ENCODE results near the gene CTNNA2. TPM values are rescaled to one million over a fixed set of nuclear protein-coding genes. Genes with fewer than 3 reads are reported as not detected.

The CTNNA2 gene
- polyA plus RNA-seq, 1 of the 3 experiments (the other 2 are of a cell fraction), result 0.30 TPM

GRCh38 chr2:80506563-80506962, 993.7 kb downstream of the CTNNA2 start:
- Histone ChIP-seq H3K9ac (no peak overlapping the region), H2AFZ (ENCODE audit: low read depth) (no peak overlapping the region), H3K27me3 (ENCODE audit: insufficient read depth) (no peaks in the 10 kb centered on the region), H3K4me3 (ENCODE audit: low read depth in 2 of 2, low read length in 1 of 2) (no peak overlapping the region), H3K4me1 (ENCODE audit: control insufficient read depth in 1 of 2, insufficient read depth in 2 of 2, low read depth in 1 of 2, low read length in 1 of 2) (no peaks in the 10 kb centered on the region), H3K9me3 (no peaks in the 10 kb centered on the region), H3K4me2 (no peak overlapping the region), H3K79me2 (ENCODE audit: insufficient read depth) (no peaks in the 10 kb centered on the region), H4K20me1 (ENCODE audit: insufficient read depth) (no peaks in the 10 kb centered on the region), H3K9me2 (no peaks in the 10 kb centered on the region), H3K36me3 (replicated peaks in 1 of 2; ENCODE audit: control insufficient read depth in 1 of 2, insufficient read depth in 2 of 2, low read length in 1 of 2) (no peaks in the 10 kb centered on the region), H3F3A (replicated peaks; ENCODE audit: insufficient read depth) (no peaks in the 10 kb centered on the region), H3K27ac (ENCODE audit: low read depth in 2 of 2, low read length in 1 of 2) (no peak overlapping the region)
- TF ChIP-seq FOXM1 (IDR thresholded peaks at IDR 0.05; ENCODE audit: low read depth) (no peak), JUND (IDR thresholded peaks at IDR 0.05) (no peak), GATA2 (CRISPR knock-in tag; IDR thresholded peaks at IDR 0.05) (no peak), PBX3 (IDR thresholded peaks at IDR 0.05) (no peak), USF1 (IDR thresholded peaks at IDR 0.05; ENCODE audit: borderline replicate concordance, low read depth) (no peak), EP300 (IDR thresholded peaks at IDR 0.05; ENCODE audit: borderline replicate concordance in 1 of 2, low read depth in 1 of 2, low read length in 1 of 2) (no peak), RCOR1 (IDR thresholded peaks at IDR 0.05; ENCODE audit: low read length) (no peak), SMC3 (IDR thresholded peaks at IDR 0.05; ENCODE audit: low read depth, low read length) (no peak), NRF1 (IDR thresholded peaks at IDR 0.05; ENCODE audit: low read depth, low read length) (no peak), TAF1 (IDR thresholded peaks at IDR 0.05; ENCODE audit: borderline replicate concordance, low read depth, low read length) (no peak), NFIC (IDR thresholded peaks at IDR 0.05; ENCODE audit: borderline replicate concordance) (no peak), EZH2phosphoT487 (IDR thresholded peaks at IDR 0.05; ENCODE audit: borderline replicate concordance, low read depth) (no peak), CHD2 (IDR thresholded peaks at IDR 0.05; ENCODE audit: low read length, partially characterized antibody) (no peak), MXI1 (IDR thresholded peaks at IDR 0.05; ENCODE audit: low read depth, low read length) (no peak), RXRA (IDR thresholded peaks at IDR 0.05; ENCODE audit: borderline replicate concordance, low read depth) (no peak), YY1 (IDR thresholded peaks at IDR 0.05; ENCODE audit: low read depth) (no peak)
- TF ChIP-seq, protein P1, sequence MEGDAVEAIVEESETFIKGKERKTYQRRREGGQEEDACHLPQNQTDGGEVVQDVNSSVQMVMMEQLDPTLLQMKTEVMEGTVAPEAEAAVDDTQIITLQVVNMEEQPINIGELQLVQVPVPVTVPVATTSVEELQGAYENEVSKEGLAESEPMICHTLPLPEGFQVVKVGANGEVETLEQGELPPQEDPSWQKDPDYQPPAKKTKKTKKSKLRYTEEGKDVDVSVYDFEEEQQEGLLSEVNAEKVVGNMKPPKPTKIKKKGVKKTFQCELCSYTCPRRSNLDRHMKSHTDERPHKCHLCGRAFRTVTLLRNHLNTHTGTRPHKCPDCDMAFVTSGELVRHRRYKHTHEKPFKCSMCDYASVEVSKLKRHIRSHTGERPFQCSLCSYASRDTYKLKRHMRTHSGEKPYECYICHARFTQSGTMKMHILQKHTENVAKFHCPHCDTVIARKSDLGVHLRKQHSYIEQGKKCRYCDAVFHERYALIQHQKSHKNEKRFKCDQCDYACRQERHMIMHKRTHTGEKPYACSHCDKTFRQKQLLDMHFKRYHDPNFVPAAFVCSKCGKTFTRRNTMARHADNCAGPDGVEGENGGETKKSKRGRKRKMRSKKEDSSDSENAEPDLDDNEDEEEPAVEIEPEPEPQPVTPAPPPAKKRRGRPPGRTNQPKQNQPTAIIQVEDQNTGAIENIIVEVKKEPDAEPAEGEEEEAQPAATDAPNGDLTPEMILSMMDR (IDR thresholded peaks at IDR 0.05), result no peak
- TF ChIP-seq, protein P2, sequence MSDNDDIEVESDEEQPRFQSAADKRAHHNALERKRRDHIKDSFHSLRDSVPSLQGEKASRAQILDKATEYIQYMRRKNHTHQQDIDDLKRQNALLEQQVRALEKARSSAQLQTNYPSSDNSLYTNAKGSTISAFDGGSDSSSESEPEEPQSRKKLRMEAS (IDR thresholded peaks at IDR 0.05; ENCODE audit: low read depth), result no peak
- TF ChIP-seq, protein P3, sequence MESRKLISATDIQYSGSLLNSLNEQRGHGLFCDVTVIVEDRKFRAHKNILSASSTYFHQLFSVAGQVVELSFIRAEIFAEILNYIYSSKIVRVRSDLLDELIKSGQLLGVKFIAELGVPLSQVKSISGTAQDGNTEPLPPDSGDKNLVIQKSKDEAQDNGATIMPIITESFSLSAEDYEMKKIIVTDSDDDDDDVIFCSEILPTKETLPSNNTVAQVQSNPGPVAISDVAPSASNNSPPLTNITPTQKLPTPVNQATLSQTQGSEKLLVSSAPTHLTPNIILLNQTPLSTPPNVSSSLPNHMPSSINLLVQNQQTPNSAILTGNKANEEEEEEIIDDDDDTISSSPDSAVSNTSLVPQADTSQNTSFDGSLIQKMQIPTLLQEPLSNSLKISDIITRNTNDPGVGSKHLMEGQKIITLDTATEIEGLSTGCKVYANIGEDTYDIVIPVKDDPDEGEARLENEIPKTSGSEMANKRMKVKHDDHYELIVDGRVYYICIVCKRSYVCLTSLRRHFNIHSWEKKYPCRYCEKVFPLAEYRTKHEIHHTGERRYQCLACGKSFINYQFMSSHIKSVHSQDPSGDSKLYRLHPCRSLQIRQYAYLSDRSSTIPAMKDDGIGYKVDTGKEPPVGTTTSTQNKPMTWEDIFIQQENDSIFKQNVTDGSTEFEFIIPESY (IDR thresholded peaks at IDR 0.05; ENCODE audit: borderline replicate concordance, low read depth), result no peak
- TF ChIP-seq, protein P4, sequence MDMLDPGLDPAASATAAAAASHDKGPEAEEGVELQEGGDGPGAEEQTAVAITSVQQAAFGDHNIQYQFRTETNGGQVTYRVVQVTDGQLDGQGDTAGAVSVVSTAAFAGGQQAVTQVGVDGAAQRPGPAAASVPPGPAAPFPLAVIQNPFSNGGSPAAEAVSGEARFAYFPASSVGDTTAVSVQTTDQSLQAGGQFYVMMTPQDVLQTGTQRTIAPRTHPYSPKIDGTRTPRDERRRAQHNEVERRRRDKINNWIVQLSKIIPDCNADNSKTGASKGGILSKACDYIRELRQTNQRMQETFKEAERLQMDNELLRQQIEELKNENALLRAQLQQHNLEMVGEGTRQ (IDR thresholded peaks at IDR 0.05; ENCODE audit: borderline replicate concordance, low read depth, low read length), result no peak
- 36% methylated on average over 1 of the region's 1 CpG for WGBS (ENCODE audit: low lambda C conversion rate)
- no peak for DNase-seq
- POLR2A ChIA-PET, result no interaction called here
- CTCF ChIA-PET, result interaction anchor here (11.7 kb wide), 1 partner anchor 181 kb away, joined by 179 read pairs; no protein-coding TSS in a partner anchor

Data from SK-N-SH (cell line).